Measurements from ENCODE around the gene KCNIP4.

DNA sequence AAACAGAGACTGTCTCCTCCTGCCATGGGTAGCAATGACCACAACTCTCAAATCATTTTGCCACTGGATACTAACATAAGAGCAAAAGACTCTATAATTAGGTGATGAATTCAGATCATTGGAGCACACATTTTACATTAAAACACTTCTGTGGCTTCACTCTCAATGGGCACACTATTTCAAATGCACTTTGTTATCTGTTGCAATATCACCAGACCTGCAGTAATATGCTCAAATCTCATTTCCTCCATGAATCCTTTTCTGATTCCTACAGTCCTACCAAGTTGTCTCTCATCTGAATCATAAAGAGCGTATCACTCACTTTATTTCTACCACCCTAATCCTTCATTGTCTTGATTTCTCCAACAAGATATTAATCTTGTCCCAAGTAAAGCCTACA is 302.8 kb downstream of the KCNIP4 start:
- TF ChIP-seq, protein P1, sequence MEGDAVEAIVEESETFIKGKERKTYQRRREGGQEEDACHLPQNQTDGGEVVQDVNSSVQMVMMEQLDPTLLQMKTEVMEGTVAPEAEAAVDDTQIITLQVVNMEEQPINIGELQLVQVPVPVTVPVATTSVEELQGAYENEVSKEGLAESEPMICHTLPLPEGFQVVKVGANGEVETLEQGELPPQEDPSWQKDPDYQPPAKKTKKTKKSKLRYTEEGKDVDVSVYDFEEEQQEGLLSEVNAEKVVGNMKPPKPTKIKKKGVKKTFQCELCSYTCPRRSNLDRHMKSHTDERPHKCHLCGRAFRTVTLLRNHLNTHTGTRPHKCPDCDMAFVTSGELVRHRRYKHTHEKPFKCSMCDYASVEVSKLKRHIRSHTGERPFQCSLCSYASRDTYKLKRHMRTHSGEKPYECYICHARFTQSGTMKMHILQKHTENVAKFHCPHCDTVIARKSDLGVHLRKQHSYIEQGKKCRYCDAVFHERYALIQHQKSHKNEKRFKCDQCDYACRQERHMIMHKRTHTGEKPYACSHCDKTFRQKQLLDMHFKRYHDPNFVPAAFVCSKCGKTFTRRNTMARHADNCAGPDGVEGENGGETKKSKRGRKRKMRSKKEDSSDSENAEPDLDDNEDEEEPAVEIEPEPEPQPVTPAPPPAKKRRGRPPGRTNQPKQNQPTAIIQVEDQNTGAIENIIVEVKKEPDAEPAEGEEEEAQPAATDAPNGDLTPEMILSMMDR (IDR thresholded peaks at IDR 0.05) = no peak
- TF ChIP-seq POLR2A (IDR thresholded peaks at IDR 0.05) = no peak

All from heart left ventricle (tissue), 13 donors.